GM19372 (cell line): ENCODE data around the gene SPACA4.

Experiments
- ATAC-seq: cut with Tn5 transposase; IDR thresholded peaks from one replicate; pipeline ENCODE4 v1.9.1; 2021; ENCODE audit warnings: mild to moderate bottlenecking, low read depth, moderate library complexity; ENCODE audit not compliant: unreplicated experiment

Gene SPACA4

DNA sequence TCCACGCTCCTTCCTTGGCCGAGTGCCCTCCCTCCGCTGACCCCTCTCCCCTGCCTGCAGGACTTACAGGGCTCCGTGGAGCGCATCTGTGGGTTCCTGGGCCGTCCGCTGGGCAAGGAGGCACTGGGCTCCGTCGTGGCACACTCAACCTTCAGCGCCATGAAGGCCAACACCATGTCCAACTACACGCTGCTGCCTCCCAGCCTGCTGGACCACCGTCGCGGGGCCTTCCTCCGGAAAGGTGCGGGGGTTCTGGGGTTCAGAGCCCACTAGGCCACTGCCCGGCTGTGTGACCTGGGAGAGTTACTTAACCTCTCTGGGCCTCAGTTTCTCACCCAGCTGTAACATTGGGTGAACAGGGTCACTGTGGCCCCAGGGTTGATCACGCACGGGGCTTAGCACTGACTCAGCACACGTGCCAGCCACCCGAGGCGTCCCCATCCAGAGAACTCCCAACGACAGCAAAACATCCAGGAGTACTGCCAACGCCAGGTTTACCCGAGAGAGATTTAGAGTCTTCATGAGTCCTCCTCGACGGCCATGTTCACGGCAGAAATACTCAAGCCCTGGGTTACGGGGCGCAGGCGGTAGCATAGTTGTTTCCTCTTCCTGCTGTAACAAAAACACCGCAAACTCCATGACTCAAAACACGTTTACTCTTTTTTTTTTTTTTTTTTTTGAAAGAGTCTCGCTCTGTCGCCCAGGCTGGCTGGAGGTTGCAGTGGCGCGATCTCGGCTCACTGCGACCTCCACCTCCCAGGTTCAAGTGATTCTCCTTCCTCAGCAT is 9.7 kb upstream of the SPACA4 start:
- ATAC-seq = no peak

DNA sequence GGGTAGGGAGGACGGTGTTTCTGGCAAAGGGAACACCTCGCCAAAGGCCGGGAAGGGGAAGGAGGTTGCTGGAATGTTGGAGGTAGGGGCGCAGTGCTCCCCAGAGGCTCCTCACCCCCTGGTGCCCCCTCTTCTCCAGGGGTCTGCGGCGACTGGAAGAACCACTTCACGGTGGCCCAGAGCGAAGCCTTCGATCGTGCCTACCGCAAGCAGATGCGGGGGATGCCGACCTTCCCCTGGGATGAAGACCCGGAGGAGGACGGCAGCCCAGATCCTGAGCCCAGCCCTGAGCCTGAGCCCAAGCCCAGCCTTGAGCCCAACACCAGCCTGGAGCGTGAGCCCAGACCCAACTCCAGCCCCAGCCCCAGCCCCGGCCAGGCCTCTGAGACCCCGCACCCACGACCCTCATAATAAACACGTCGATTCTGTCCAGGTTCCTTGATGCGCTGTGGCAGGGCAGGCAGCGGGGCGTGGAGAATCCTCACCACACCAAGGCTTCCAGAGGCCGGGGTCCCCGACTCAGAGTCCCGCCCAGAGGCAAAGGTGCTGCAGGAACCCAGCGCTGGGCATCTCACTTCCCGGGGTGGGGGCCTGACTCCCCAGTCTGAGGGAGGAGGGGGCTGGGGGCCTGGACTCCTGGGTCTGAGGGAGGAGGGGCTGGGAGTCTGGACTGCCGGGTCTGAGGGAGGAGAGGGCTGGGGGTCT is 7.4 kb upstream of the SPACA4 start:
- ATAC-seq = no peak

DNA sequence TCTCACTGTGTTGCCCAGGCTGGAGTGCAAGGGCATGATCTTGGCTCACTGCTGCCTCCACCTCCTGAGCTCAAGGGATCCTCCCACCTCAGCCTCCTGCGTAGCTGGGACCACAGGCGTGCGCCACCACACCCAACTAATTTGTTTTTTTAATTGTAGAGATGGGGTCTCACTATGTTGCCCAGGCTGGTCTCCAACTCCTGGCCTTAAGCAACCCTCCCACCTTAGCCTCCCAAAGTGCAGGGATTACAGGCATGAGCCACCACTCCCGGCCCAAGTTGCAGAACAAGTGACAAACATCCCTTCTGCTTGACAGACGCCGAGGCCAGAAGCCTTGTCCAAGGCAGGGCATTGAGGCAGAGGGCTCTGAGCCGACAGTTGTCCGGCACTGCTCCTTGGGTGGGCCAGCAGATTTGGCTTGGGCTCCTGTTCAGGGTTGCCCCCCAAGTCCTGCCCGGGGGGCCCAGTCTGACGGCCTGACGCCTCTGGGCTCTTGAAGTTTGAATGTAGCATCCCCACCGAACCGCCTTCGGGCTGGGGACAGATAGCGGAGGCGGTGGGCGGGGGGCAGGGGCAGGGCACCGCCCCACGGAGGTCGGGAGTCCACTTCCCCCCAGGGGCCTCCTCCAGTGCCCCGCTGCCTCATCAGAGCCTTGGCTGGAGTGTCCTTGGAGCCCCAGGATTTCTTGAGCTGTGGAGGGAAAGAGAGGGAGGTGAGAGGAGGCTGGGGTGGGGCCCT is 5.7 kb upstream of the SPACA4 start:
- no peak for ATAC-seq

DNA sequence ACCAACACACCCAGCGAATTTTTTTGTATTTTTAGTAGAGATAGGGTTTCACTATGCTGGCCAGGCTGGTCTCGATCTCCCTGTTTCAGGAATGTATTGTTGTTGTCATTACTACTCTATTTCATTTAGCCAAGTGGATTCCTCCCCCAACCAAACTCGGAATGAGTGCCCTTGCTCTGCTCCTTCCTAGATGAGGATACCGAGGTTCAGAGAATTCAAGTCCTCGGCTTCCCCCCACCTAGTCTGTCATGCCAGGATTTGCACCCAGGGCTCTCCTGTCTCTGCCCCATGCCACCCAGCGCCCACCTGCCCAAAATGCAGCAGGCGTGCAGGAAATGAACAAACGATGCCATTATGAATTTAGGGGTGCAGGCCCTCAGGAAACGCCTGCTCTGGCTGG is 3.5 kb upstream of the SPACA4 start:
- no peak for ATAC-seq

DNA sequence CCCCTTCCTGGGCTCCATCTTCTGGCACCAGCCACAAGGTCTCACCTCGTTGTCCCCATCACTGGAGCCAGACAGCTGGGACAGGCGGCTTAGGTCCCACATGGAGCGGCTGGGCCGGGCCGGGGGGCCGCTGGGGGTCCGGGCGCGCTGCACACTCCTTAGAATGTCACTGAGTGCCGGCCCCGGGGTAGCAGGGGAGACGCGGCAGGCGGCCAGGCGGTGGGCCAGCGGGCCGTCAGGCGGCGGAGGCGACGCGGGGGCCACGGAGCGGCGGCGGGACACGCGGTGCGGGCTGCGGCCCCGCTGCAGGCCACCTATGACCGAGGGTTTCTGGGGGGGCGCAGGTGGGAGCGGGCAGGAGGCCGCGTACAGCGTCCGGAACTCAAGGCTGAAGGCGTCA is 3.1 kb upstream of the SPACA4 start:
- no peak for ATAC-seq

DNA sequence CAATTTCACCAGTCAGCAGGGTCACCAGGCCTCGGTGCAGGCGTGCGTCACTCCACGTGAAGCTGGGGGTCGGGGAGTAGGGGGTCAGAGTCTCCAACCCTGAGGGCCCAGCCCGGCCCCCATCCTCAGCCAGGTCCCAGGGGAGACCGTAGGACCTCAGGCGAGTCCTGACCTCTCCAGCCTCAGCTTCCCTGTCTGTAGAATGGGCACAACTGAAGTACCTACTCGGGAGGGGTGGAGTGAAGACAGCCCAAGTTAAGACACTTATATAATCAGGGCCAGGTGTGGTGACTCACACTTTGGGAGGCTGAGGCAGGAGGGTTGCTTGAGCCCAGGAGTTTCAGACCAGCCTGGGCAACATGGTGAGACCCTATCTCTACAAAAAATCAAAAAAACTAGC is 2.7 kb upstream of the SPACA4 start:
- no peak for ATAC-seq

DNA sequence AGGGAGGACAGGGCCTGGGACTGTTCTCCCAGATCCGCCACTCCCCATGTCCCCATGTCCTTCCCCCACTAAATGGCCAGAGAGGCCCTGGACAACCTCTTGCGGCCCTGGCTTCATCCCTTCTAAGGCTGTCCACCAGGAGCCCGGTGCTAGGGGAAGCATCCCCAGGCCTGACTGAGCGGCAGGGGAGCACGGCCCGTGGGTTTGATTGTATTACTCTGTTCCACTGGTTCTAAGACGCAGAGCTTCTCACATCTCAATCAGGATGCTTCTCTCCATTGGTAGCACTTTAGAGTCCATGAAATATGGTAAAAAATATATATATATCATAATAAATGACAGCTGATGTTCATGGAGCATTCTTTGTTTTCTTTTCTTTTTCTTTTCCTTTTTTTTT is 815 bp downstream of the SPACA4 start:
- ATAC-seq = no peak

DNA sequence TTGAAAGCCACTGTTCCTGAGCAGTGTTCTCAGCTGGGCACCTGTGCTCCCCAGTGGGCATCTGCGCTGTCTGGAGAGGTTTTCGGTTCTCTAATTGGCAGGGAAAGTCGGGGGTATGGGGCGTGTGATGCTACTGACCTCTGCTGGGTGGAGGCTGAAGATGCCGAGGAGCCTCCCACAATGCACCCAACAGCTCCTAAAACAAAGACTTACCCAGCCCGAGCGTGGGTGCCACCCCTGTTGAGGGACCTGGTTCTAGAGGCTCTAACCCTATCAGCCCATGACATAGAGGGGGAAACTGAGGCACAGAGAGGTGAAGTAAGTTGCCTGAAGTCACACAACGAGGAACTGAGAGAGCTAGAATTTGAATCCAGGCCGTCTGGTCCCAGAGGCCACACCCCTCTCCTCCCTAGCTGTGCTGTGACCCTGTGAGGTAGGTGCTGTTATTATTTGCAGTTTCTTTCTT is 2.3 kb downstream of the SPACA4 start:
- no peak for ATAC-seq

DNA sequence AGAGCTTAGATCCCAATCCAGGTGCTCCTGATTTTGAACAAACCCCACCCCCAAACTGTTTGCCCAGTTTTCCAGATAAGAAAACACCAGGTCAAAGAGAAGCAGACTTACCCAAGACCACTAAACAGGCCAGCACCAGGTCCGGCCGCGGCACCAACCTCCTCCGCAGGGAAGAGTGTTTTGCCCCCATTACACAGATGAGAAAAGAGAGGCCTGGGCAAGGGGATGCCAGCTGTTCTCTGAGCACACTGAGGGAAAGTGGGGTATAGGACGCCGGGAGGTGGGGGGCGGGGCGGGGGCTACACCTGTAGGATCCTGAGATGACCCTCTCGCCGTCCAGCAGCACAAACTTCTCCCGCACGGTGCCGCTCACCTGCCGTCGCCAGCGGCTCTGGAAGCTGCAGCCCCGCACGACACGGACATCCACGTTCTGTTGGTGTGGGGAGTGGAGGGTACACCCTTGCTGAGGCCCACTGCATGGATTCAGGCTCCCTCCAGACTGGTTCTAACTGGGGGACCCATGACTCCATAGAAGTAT is 3.1 kb downstream of the SPACA4 start:
- ATAC-seq = no peak

DNA sequence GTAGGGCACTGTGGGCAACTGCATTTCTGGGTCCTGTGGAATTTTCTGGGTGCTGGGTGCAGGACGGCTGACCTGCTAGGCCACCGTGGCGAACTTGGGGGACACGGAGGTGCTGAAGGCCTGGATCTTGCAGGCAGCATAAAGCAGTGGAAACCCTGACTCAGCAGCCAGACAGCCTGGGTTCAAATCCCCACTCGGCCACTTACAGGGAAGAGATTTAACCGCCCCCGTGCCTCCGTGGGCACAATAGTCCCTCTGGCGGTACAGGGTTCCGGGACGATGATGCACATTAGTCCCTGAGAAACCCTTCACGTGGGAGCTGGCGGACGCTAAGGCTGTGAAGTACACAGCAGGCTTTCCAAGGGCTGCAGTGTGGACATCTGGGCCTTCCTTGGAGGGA is 5.3 kb downstream of the SPACA4 start:
- ATAC-seq = no peak

DNA sequence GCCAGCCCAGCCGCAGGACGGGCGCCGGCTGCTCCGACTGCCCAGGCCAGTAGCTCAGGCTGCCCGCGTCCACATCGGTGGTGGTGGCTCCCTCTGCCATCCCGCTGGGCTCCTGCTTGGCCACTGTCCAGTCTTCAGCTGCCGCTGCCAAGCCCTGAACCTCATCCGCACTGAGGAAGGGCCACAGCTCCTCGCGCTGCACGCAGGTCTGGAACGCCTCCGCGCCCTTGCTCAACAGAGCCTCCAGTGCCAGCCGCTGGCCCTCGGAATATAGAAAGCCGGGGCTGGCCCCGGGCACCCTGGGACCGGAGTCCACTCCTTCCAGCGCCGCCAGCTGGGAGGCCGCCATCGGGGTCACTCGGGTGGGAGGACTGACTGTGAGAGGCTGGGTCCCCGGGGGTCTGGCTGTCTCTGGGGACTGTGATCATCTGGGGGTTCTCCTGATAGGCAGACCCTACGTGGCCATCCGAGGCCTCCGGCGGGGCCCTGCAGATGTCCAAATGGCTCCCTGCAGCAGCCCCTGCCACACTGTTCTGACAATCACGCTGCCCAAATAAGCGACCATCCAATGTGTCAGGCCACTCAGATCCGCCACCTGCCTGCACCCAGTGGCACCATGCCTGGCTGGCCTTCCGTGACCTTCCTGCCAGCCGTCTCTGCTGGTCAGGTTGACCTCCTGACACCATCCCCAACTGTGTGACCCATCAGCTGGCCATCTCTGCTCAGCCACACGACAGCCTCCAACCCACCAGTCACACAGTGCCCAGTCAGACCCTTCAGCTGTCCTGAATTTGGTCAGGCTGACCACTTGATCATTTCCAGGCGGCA is 6.7 kb downstream of the SPACA4 start:
- ATAC-seq = no peak

DNA sequence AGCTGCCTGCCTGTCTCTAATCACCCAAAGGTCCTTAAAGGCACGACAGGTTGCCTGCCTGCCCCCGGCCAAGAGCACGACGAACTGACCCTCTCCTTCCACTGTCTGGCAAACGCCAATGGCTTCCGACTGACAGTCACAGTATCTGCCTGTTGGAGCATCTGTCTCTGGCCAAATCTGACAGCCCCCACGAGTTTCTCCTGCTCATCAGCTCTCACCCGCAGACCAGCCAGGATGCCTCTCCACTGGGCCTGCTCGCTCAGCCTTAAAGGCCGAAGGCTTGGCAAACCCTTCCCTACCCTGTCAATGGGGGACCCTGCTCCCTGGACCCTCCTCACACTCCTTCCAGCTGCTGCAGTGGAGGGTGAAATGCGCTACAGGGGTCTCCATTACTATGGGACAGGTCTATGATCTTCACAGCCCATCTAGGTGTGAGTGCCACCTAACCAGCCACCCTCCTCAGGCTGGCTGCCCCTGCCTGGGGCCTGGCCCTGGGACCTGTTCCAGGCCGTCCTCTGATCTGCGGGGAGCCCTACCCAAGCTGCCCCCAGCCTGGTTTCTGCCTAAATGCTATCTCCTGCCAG is 7.4 kb downstream of the SPACA4 start:
- no peak for ATAC-seq

DNA sequence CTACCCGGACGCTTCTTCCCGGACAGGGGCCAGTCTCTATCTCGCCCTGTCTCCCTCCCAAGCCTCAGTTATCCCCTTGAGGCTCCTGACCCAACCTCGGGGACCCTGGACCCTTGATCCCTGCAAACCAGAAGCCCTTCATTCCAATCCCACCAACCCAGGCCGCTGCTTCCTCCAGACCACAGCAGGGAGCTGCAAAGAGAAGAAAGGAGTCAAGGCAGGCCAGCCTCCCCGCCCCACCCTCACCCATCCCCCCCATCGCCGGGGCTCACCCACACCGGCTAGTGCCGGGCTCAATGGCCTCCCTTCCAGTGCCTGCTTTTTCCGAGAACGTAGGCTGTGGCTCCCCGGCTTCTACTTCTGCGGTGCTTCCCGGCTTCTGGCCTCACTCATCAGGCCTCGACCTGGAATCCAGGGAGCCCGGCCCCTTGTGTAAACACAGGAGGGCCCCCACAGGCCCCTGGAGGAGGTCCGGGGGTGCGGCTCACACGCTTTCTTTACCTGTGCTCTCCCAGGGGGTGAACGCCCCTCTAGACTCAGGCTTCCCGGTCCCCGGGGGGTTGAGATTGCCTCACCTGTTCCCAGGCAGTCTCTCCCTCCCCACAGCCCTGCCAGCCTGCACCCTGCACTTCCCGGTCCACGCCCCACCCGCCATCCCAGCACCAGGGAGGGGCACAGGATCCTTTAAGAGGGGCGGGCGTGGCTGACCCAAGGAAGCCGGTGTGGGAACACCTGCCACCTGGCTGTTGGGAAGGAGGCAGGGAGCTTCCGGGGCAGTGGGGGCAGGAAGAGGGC is 8.1 kb downstream of the SPACA4 start, which contains the start of gene FAM83E:
Gene FAM83E, minus strand, starts transcription at position 641 of the 795 bp plus-strand sequence. CDS start 1,704 bp downstream, outside the sequence.
- no peak for ATAC-seq

DNA sequence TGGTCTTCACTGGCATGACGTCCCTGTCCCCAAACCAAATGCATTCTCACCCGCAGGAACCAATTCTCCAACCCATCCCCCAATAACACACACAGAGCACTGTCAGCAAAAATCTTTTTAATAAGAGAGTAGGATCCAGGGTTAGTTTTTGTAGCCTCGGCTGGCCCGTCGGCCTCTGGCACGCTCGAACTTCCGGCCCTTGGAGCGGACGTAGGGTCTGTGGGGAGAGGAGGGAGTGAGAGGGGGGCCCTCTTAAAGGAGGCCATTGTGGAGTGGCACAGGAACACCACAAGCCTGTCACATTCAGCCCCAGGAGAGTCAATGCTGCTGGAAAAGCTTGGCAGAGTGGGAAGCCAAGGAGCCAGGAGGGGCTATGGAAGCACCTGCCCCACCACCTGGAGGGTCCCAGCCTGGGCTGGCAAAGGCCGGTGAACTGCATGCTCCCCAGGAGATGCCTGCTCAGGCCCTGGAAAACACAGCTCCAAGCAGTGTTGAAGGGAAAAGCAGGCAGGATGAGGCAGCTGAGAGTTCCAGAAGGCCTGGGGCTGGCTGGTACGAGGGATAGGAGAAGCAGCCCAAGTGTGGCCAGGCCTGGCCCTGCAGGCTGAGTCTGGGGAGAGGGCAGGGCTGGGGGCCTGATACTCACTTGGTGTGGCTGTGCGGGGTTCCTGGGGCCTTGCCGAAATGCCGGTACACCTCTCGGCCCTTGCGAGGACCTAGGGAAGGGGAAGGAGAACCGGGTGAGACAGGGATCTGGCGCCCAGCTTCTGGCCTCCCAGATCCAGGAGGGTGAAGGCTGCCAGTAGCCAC is 8.9 kb downstream of the SPACA4 start:
- ATAC-seq = no peak

DNA sequence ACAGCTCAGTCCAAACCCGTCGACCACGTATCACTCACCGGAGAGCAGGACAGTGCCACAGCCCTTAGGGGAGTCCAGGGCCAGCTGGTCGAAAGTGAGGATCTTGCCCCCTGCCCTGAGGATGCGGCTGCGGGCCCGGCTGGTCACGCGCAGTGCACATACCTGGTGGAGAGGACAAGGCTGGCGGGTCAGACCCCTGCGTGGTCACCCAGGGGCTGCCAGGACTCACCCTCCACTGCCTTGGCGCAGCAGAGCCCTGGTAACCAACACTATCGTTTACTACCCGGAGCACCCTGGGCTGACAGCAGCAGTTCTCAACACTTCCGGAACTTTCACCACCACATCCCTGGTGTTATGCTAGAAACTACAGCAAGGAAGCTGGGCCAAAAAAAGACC is 9.5 kb downstream of the SPACA4 start:
- no peak for ATAC-seq

DNA sequence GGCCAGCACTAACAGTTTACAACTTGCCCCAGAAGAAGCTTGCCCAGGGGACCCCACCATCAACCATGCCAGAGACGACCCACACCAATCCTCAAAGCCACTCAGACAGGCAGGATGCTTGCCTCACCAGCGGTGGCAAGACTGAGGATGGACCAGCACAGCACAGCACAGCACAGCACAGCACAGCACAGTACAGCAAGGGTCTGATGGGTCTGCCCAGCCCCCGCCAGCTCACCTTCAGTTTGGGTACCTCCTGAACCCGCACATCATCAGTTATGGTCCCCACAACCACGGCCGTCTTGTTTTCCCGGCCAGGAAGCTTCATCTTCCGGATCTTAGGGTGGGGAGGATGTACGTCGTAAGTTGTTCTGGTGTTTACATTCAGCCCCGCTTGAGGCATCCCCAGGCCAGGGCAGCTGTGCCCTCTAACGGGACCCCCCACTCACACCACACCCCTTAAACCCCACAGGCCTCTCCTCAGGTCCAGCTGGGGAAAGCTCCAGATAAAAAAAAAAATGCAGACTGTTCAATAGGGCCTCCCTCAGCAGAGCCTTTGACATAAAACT is 10.0 kb downstream of the SPACA4 start:
- no peak for ATAC-seq

DNA sequence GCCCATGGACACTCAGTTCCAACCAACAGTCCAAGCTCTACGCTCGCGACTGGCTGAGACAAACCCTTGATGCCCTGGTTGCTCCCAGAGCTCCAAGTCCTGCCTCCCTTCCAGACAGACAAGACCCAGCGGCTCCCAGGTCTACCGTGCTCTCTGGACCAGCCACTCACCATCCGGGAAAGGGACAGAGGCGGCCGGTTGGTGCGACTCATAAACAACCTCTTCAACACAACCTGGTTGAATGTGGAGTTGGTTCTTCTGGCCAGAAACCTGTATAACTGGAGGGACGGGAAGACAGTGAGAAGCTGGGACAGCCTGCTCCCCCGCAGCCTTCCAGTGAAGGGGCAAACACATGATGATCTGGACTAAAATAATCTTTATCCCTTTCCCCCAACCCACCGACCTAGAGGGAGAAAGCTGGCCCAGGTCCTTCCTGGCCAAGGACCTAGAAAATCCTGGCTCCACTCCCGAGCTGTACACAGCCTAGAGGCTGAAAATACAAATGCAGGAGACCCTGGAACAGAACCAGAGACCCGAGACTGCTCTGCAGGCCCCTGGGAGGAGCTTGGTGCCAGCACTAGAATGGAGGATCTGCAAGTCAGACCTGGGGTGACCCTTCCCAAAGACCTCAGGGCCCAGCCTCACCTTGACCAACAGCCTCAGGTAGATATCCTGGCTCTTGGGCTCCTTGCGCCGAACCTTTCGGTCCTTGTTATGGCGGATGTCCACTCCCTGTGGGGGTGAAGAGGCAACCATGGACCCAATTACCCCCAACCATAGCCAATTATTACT is 10.8 kb downstream of the SPACA4 start:
- no peak for ATAC-seq
